ENCODE data around the gene TRIM39. TPM values are rescaled to one million over a fixed set of nuclear protein-coding genes. Genes with fewer than 3 reads are reported as not detected.

Gene TRIM39
- polyA plus RNA-seq, 1 of the 3 experiments (the other 2 are of a cell fraction), result 6.5 TPM

- no peak for TF ChIP-seq GABPA (IDR thresholded peaks at IDR 0.05; ENCODE audit: low read depth)
- TF ChIP-seq ELF1 (IDR thresholded peaks at IDR 0.05), result no peak
- no peak for TF ChIP-seq EZH2phosphoT487 (IDR thresholded peaks at IDR 0.05; ENCODE audit: borderline replicate concordance, low read depth)
These were observed 31.2 kb downstream of the TRIM39 start (continued) for GRCh38 chr6:30357678-30358540.

- ChIA-PET CTCF (interaction anchor here (0.6 to 3.3 kb wide), 10 partner anchors 8 to 191 kb away, joined by 3 to 35 read pairs (median 6); no protein-coding TSS in a partner anchor), POLR2A (no interaction called here)
- Histone ChIP-seq H3K4me1 (ENCODE audit: control insufficient read depth in 1 of 2, insufficient read depth in 2 of 2, low read depth in 1 of 2, low read length in 1 of 2) (peaks cover 0 to 4% of the 10 kb centered on the region in 2 experiments; a peak in 1 of 4 replicates), H3K79me2 (ENCODE audit: insufficient read depth) (no peaks in the 10 kb centered on the region), H3K27ac (ENCODE audit: low read depth in 2 of 2, low read length in 1 of 2) (no peak overlapping the region), H3K4me3 (ENCODE audit: low read depth in 2 of 2, low read length in 1 of 2) (no peak overlapping the region), H4K20me1 (ENCODE audit: insufficient read depth) (no peaks in the 10 kb centered on the region), H3K9me2 (no peaks in the 10 kb centered on the region), H3K4me2 (no peak overlapping the region), H3K9ac (no peak overlapping the region), H3F3A (replicated peaks; ENCODE audit: insufficient read depth) (no peaks in the 10 kb centered on the region), H3K36me3 (replicated peaks in 1 of 2; ENCODE audit: control insufficient read depth in 1 of 2, insufficient read depth in 2 of 2, low read length in 1 of 2) (no peaks in the 10 kb centered on the region), H3K27me3 (ENCODE audit: insufficient read depth) (peaks cover 68% of the 10 kb centered on the region; the same call in 1 of the 2 replicates), H2AFZ (ENCODE audit: low read depth) (no peak overlapping the region), H3K9me3 (no peaks in the 10 kb centered on the region)
- no peak for DNase-seq
- no peak for TF ChIP-seq EZH2phosphoT487 (IDR thresholded peaks at IDR 0.05; ENCODE audit: borderline replicate concordance, low read depth)
- no peak for TF ChIP-seq USF2 (IDR thresholded peaks at IDR 0.05; ENCODE audit: borderline replicate concordance, low read depth, low read length)
- no peak for TF ChIP-seq RAD21 (IDR thresholded peaks at IDR 0.05; ENCODE audit: low read length)
- TF ChIP-seq CHD2 (IDR thresholded peaks at IDR 0.05; ENCODE audit: low read length, partially characterized antibody), result no peak
- no peak for TF ChIP-seq FOXM1 (IDR thresholded peaks at IDR 0.05; ENCODE audit: low read depth)
- TF ChIP-seq USF1 (IDR thresholded peaks at IDR 0.05; ENCODE audit: borderline replicate concordance, low read depth), result no peak
- no peak for TF ChIP-seq RXRA (IDR thresholded peaks at IDR 0.05; ENCODE audit: borderline replicate concordance, low read depth)
- no peak for TF ChIP-seq FOXJ3 (CRISPR knock-in tag; IDR thresholded peaks at IDR 0.05)
- no peak for TF ChIP-seq GABPA (IDR thresholded peaks at IDR 0.05; ENCODE audit: low read depth)
- no peak for TF ChIP-seq TCF12 (IDR thresholded peaks at IDR 0.05)
- TF ChIP-seq MEF2A (IDR thresholded peaks at IDR 0.05; ENCODE audit: borderline replicate concordance, low read depth), result no peak
- WGBS (ENCODE audit: low lambda C conversion rate), result 20% methylated on average over 5 of the region's 5 CpGs
These were observed 32.5 kb downstream of the TRIM39 start for GRCh38 chr6:30359276-30359675.

- peaks cover 0 to 4% of the 10 kb centered on the region in 2 experiments; a peak in 1 of 4 replicates for H3K4me1 ChIP-seq (ENCODE audit: control insufficient read depth in 1 of 2, insufficient read depth in 2 of 2, low read depth in 1 of 2, low read length in 1 of 2)
- POLR2A ChIA-PET, result interaction anchor here (0.5 kb wide), 1 partner anchor 446 kb away, joined by 3 read pairs; no protein-coding TSS in a partner anchor
- H3K36me3 ChIP-seq (replicated peaks in 1 of 2; ENCODE audit: control insufficient read depth in 1 of 2, insufficient read depth in 2 of 2, low read length in 1 of 2), result no peaks in the 10 kb centered on the region
- no peak overlapping the region for H3K4me2 ChIP-seq
- no peaks in the 10 kb centered on the region for H3F3A ChIP-seq (replicated peaks; ENCODE audit: insufficient read depth)
- no peaks in the 10 kb centered on the region for H4K20me1 ChIP-seq (ENCODE audit: insufficient read depth)
- DNase-seq, result no peak
- no peaks in the 10 kb centered on the region for H3K9me2 ChIP-seq
- H3K79me2 ChIP-seq (ENCODE audit: insufficient read depth), result no peaks in the 10 kb centered on the region
- H3K9me3 ChIP-seq, result no peaks in the 10 kb centered on the region
- no peak overlapping the region for H3K9ac ChIP-seq
- H3K27ac ChIP-seq (ENCODE audit: low read depth in 2 of 2, low read length in 1 of 2), result no peak overlapping the region
- peaks cover 76% of the 10 kb centered on the region for H3K27me3 ChIP-seq (ENCODE audit: insufficient read depth)
- H2AFZ ChIP-seq (ENCODE audit: low read depth), result no peak overlapping the region
- 17% methylated on average over 13 of the region's 13 CpGs for WGBS (ENCODE audit: low lambda C conversion rate)
- CTCF ChIA-PET, result interaction anchor here (0.8 to 3.3 kb wide), 3 partner anchors 35 to 229 kb away, joined by 3 to 35 read pairs (median 4); no protein-coding TSS in a partner anchor
- H3K4me3 ChIP-seq (ENCODE audit: low read depth in 2 of 2, low read length in 1 of 2), result no peak overlapping the region
- TF ChIP-seq CTCF (IDR thresholded peaks at IDR 0.05) (no peak), PBX3 (IDR thresholded peaks at IDR 0.05) (no peak), YY1 (IDR thresholded peaks at IDR 0.05; ENCODE audit: low read depth) (no peak), TAF1 (IDR thresholded peaks at IDR 0.05; ENCODE audit: borderline replicate concordance, low read depth, low read length) (no peak), TCF12 (IDR thresholded peaks at IDR 0.05) (no peak), MEF2A (IDR thresholded peaks at IDR 0.05; ENCODE audit: borderline replicate concordance, low read depth) (no peak), EP300 (IDR thresholded peaks at IDR 0.05; ENCODE audit: borderline replicate concordance in 1 of 2, low read depth in 1 of 2, low read length in 1 of 2) (no peak), ZBTB33 (IDR thresholded peaks at IDR 0.05; ENCODE audit: borderline replicate concordance, low read depth) (no peak)
These were observed 33.4 kb downstream of the TRIM39 start for GRCh38 chr6:30360139-30360538.

Data from SK-N-SH (cell line).